Measurements from ENCODE around the gene STXBP5.

The STXBP5 gene

GRCh38 chr6:147212622-147213021 is 8.4 kb downstream of the STXBP5 start:
- no peak for DNase-seq

GRCh38 chr6:147213772-147214171 is 9.6 kb downstream of the STXBP5 start:
- DNase-seq, result no peak

GRCh38 chr6:147214248-147215227 is 10.3 kb downstream of the STXBP5 start:
- DNase-seq, result no peak

GRCh38 chr6:147216915-147217314 is 12.7 kb downstream of the STXBP5 start:
- no peak for DNase-seq

GRCh38 chr6:147217840-147218404 is 13.7 kb downstream of the STXBP5 start:
- no peak for DNase-seq

- DNase-seq, result no peak
Measured at GRCh38 chr6:147218797-147219196, 14.6 kb downstream of the STXBP5 start.

- DNase-seq, result no peak
Measured at GRCh38 chr6:147219463-147219862, 15.2 kb downstream of the STXBP5 start.

GRCh38 chr6:147220345-147220744 is 16.1 kb downstream of the STXBP5 start:
- DNase-seq, result no peak

- DNase-seq, result no peak
Measured at GRCh38 chr6:147221739-147222138, 17.5 kb downstream of the STXBP5 start.

GRCh38 chr6:147222160-147222838 is 18.1 kb downstream of the STXBP5 start:
- no peak for DNase-seq

GRCh38 chr6:147223736-147224135 is 19.5 kb downstream of the STXBP5 start:
- DNase-seq, result no peak

- no peak for DNase-seq
Measured at GRCh38 chr6:147226163-147226724, 22.0 kb downstream of the STXBP5 start.

GRCh38 chr6:147226877-147227276 is 22.7 kb downstream of the STXBP5 start:
- no peak for DNase-seq

- no peak for DNase-seq
Measured at GRCh38 chr6:147227770-147228320, 23.6 kb downstream of the STXBP5 start.

- DNase-seq, result no peak
Measured at GRCh38 chr6:147231589-147231988, 27.4 kb downstream of the STXBP5 start.

- no peak for DNase-seq
Measured at GRCh38 chr6:147234685-147235084, 30.5 kb downstream of the STXBP5 start.

- DNase-seq, result no peak
Measured at GRCh38 chr6:147238164-147238563, 33.9 kb downstream of the STXBP5 start.

- DNase-seq, result no peak
Measured at GRCh38 chr6:147238906-147239305, 34.7 kb downstream of the STXBP5 start.

- DNase-seq, result no peak
Measured at GRCh38 chr6:147244832-147245231, 40.6 kb downstream of the STXBP5 start.

GRCh38 chr6:147245693-147246092 is 41.5 kb downstream of the STXBP5 start:
- DNase-seq, result no peak

- DNase-seq, result no peak
Measured at GRCh38 chr6:147246853-147247635, 42.8 kb downstream of the STXBP5 start.

- DNase-seq, result no peak
Measured at GRCh38 chr6:147248859-147249258, 44.6 kb downstream of the STXBP5 start.

All from stimulated activated CD4-positive, alpha-beta T cell treated with anti-CD3 and anti-CD28 coated beads, Interleukin-4, amount 100 ng/mL, for 1 hour (primary cell).